Natural killer cell (primary cell): ENCODE results near the gene TSHZ3. TPM values are rescaled to one million over a fixed set of nuclear protein-coding genes. Genes with fewer than 3 reads are reported as not detected.

Source experiments
- ATAC-seq, 3 donors: fragments of 150-1000 bp in 2 of 3; fragments of 200-7000 bp in 1 of 3; cut with Tn5 transposase; 1 replicate in 1 of 3; 2 replicates in 2 of 3; pipeline ENCODE4 v1.10.0; 2021; ENCODE audit warnings: mild to moderate bottlenecking in 2 of 3, moderate library complexity in 2 of 3
- DNase-seq, 2 donors: peaks; one replicate each; pipeline versions ENCODE4 v3.0.0 to v3.0.0-alpha.2; 2013 to 2021; ENCODE audit warnings: mixed read lengths in 1 of 2
- H3K27ac ChIP-seq: one replicate; pipeline ENCODE4 v1.5.1; 2013; ENCODE audit warnings: mild to moderate bottlenecking, low read length
- H3K27me3 ChIP-seq: one replicate; pipeline ENCODE4 v1.6.1; 2013; ENCODE audit warnings: low read length; ENCODE audit not compliant: control insufficient read depth, insufficient read depth
- H3K36me3 ChIP-seq: one replicate; pipeline ENCODE4 v1.6.1; 2013; ENCODE audit warnings: low read length; ENCODE audit not compliant: control insufficient read depth, insufficient read depth
- H3K4me1 ChIP-seq: one replicate; pipeline ENCODE4 v1.6.1; 2013; ENCODE audit warnings: low read length; ENCODE audit not compliant: control insufficient read depth, insufficient read depth
- H3K4me3 ChIP-seq: one replicate; pipeline ENCODE4 v1.5.1; 2013; ENCODE audit warnings: low read length
- H3K9me3 ChIP-seq: one replicate; pipeline ENCODE4 v1.6.1; 2013; ENCODE audit warnings: low read length; ENCODE audit not compliant: control insufficient read depth, insufficient read depth
- H3K27ac Mint-ChIP-seq, 2 donors: one replicate each; pipeline ENCODE4 v1.8.0; 2022; ENCODE audit warnings: mild to moderate bottlenecking in 2 of 2, mixed read lengths in 2 of 2, moderate library complexity in 1 of 2
- H3K27me3 Mint-ChIP-seq, 2 donors: one replicate each; pipeline ENCODE4 v1.8.0; 2022; ENCODE audit warnings: low read depth in 2 of 2, mixed read lengths in 2 of 2
- H3K36me3 Mint-ChIP-seq: one replicate; pipeline ENCODE4 v1.8.0; 2022; ENCODE audit warnings: mixed read lengths
- H3K4me1 Mint-ChIP-seq, 2 donors: one replicate each; pipeline ENCODE4 v1.8.0; 2022; ENCODE audit warnings: mixed read lengths in 2 of 2
- H3K4me3 Mint-ChIP-seq: one replicate; pipeline ENCODE4 v1.8.0; 2022; ENCODE audit warnings: mild to moderate bottlenecking, moderate library complexity, mixed read lengths
- H3K9me3 Mint-ChIP-seq, 2 donors: one replicate each; pipeline ENCODE4 v1.8.0; 2022; ENCODE audit warnings: mixed read lengths in 2 of 2
- WGBS: methylation state at CpG from one replicate; pipeline ENCODE4 v1.1.7; 2013; ENCODE audit warnings: missing lambda C conversion rate; ENCODE audit not compliant: insufficient coverage; 5-methylcytosine and 5-hydroxymethylcytosine counted together
- intact Hi-C: fragments of 100-400 bp; cut with micrococcal nuclease; formaldehyde crosslinking; loops from one replicate; pipeline ENCODE4 v1.14.2; 2022
- total RNA-seq, 4 donors: library from RNA; stranded (reverse); fragments of 120-200 nt in 1 of 4; gene quantifications; one replicate each; pipeline versions ENCODE4 v1.2.3 to v1.2.4, GENCODE V29; 2013 to 2022
- TF ChIP-seq, protein P1 (sequence below): fragments of 200-600 bp; IDR thresholded peaks from one replicate; pipeline ENCODE4 v1.8.0; 2022; ENCODE audit warnings: antibody characterized with exemption

TSHZ3 gene
- total RNA-seq, 3 donors from 2014 or later (not counting 1 experiment from before 2014, with no cell fraction given), result 5.3 to 8.1 (median 6.2) TPM

DNA sequence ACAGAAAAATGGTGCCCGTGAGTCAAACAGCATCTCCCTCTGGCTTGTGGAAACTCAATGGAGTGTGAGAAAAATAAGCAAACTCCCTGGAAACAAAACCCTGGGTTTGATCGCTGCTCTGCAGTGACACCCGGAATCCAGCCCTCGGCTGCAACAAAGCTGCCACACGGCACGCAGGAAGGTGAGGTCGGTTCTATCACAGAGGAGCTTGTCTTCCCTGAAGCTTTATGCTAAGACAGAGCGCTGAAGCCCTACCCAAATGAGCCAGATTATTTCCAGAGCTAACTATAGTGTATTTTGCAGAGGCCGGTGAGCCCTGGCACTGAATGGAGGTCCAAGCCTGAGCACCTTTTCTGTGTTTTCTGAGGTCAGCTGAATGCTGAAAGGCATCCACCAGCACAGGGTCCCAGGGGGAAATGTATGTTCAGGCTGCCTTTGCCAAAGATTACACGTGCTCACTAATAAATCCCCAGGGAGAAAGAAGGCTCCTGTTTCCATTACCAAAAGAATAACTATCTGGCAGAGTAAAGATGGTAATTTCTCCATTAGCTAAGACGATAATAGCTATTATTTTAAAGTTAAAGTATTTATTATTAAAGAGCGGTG lies 77.8 kb downstream of the TSHZ3 start:
- ATAC-seq, result no peak
- H3K27me3 ChIP-seq, result no peaks in the 10 kb centered on the region
- no peak overlapping the region for H3K27ac ChIP-seq
- no peak overlapping the region for H3K27ac Mint-ChIP-seq
- peaks cover 0 to 7% of the 10 kb centered on the region in 2 donors for H3K27me3 Mint-ChIP-seq
- H3K4me3 ChIP-seq, result no peak overlapping the region
- no peaks in the 10 kb centered on the region for H3K9me3 Mint-ChIP-seq
- no peak overlapping the region for H3K4me3 Mint-ChIP-seq
- TF ChIP-seq, protein P1, sequence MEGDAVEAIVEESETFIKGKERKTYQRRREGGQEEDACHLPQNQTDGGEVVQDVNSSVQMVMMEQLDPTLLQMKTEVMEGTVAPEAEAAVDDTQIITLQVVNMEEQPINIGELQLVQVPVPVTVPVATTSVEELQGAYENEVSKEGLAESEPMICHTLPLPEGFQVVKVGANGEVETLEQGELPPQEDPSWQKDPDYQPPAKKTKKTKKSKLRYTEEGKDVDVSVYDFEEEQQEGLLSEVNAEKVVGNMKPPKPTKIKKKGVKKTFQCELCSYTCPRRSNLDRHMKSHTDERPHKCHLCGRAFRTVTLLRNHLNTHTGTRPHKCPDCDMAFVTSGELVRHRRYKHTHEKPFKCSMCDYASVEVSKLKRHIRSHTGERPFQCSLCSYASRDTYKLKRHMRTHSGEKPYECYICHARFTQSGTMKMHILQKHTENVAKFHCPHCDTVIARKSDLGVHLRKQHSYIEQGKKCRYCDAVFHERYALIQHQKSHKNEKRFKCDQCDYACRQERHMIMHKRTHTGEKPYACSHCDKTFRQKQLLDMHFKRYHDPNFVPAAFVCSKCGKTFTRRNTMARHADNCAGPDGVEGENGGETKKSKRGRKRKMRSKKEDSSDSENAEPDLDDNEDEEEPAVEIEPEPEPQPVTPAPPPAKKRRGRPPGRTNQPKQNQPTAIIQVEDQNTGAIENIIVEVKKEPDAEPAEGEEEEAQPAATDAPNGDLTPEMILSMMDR, result no peak
- WGBS, result 91% methylated on average over 9 of the region's 12 CpGs
- H3K4me1 ChIP-seq, result no peaks in the 10 kb centered on the region
- no peaks in the 10 kb centered on the region for H3K9me3 ChIP-seq
- intact Hi-C loops, result no loop called here
- no peak for DNase-seq
- no peaks in the 10 kb centered on the region for H3K36me3 ChIP-seq
- H3K4me1 Mint-ChIP-seq, result no peaks in the 10 kb centered on the region
- no peaks in the 10 kb centered on the region for H3K36me3 Mint-ChIP-seq

DNA sequence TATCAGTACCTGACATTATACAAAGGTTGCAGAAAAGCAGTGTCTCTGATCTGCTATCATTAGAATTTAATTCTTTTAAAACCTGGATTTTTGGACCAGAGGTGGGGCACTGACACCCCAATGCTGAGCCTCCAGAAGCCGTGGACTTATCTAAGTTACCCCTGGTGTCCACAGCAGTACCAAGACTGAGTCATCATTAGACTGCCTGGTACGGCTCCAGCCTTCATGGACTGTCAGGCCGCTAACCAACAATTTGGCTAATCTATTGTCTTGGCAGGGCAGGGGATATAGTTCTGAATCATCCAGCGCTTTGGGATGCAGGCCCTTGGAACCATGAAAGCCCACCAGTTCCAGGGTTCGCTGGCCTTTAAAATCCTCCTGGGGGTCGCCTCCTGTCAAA lies 78.3 kb downstream of the TSHZ3 start:
- Histone ChIP-seq H3K27ac (no peak overlapping the region), H3K9me3 (no peaks in the 10 kb centered on the region), H3K4me3 (no peak overlapping the region), H3K36me3 (no peaks in the 10 kb centered on the region), H3K4me1 (no peaks in the 10 kb centered on the region), H3K27me3 (no peaks in the 10 kb centered on the region)
- DNase-seq (no peak), ATAC-seq (no peak)
- Mint-ChIP-seq H3K27me3 (peaks cover 0 to 7% of the 10 kb centered on the region in 2 donors), H3K36me3 (no peaks in the 10 kb centered on the region), H3K9me3 (no peaks in the 10 kb centered on the region), H3K4me3 (no peak overlapping the region), H3K27ac (no peak overlapping the region), H3K4me1 (no peaks in the 10 kb centered on the region)
- intact Hi-C loops, result no loop called here
- TF ChIP-seq, protein P1, result no peak
- WGBS, result 90% methylated on average over 6 of the region's 6 CpGs

DNA sequence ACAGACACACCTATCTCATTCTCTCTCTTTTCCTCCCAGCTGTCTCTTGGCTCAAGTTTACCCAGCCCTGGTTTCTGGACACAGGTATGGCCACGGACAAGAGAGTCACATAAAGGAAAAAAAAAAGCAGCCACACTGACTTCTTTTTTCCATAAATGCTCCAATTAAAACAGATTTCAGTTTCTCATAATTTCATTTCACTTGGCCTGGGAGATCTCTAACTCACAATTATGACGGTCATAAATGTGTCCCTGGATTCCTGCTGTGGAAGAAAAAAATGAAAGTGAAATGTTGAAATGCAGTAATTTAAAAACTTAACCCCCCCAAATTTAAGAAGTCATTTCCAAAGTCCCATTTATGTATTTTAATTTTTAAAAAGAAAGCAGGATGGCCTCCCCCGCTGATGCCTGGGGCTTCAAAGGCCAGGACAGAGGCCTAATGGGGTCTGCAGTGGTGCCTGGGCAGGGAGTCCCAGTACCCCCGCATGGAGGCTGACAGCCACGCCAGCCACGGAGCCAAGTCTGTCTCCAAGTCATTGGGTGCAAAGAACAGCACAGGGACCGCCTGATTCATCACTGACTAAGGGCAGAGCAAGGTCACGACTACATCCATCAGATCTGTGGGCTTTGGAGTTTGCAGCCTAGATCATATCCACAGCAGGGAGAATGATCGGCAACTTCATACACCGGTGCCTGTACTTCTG lies 79.7 kb downstream of the TSHZ3 start:
- H3K9me3 ChIP-seq, result no peaks in the 10 kb centered on the region
- no peak overlapping the region for H3K4me3 ChIP-seq
- ATAC-seq, result no peak
- Mint-ChIP-seq H3K4me3 (no peak overlapping the region), H3K27ac (no peak overlapping the region), H3K4me1 (no peaks in the 10 kb centered on the region), H3K36me3 (no peaks in the 10 kb centered on the region), H3K9me3 (no peaks in the 10 kb centered on the region), H3K27me3 (peaks cover 0 to 7% of the 10 kb centered on the region in 2 donors)
- 92% methylated on average over 9 of the region's 10 CpGs for WGBS
- H3K36me3 ChIP-seq, result no peaks in the 10 kb centered on the region
- TF ChIP-seq, protein P1, result no peak
- intact Hi-C loops, result no loop called here
- DNase-seq, result no peak
- no peak overlapping the region for H3K27ac ChIP-seq
- H3K27me3 ChIP-seq, result no peaks in the 10 kb centered on the region
- H3K4me1 ChIP-seq, result no peaks in the 10 kb centered on the region
